ENCODE measurements around the gene RBBP8NL. TPM values are rescaled to one million over a fixed set of nuclear protein-coding genes. Genes with fewer than 3 reads are reported as not detected.
A peak's percentile ranks its signal among the peaks of the same experiment; 100 is the strongest.

RBBP8NL gene
- total RNA-seq, 2 donors from 2014 or later = not detected

DNA sequence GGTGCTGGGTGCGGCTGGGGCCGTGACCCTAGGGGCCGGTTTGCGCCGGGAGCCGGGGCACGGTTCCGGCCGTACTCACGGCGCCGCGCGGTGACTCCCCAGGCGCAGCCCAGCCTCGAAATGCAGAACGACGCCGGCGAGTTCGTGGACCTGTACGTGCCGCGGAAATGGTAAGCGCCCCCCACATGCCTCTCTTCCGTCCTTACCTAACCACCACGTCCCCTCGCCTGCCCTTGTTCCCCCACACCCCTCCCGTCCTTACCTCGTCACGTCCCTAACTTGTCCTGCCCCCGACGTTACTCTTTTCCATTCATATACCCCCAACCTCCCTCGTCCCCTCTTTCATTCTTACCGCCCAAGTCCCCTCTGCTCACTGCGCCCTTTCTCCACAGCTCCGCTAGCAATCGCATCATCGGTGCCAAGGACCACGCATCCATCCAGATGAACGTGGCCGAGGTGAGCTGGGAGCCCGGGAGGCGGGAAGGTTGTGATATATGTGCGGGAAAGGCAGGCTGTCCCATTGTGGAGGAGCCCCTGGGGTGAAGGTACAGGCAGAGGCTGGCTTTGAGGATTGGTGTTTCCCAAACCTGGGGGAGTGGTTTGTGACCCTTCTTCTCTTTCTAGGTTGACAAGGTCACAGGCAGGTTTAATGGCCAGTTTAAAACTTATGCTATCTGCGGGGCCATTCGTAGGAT is 40.0 kb downstream of the RBBP8NL start:
- Histone ChIP-seq H3K36me3 (peaks cover 33% of the 10 kb centered on the region), H3K27ac (peak overlapping the region; percentile 84 to 91), H3K27me3 (no peaks in the 10 kb centered on the region), H3K9me3 (no peaks in the 10 kb centered on the region), H3K4me1 (peaks cover 0 to 28% of the 10 kb centered on the region in 2 donors), H3K4me3 (peak overlapping the region; percentile 83)
- TF ChIP-seq, protein P1, sequence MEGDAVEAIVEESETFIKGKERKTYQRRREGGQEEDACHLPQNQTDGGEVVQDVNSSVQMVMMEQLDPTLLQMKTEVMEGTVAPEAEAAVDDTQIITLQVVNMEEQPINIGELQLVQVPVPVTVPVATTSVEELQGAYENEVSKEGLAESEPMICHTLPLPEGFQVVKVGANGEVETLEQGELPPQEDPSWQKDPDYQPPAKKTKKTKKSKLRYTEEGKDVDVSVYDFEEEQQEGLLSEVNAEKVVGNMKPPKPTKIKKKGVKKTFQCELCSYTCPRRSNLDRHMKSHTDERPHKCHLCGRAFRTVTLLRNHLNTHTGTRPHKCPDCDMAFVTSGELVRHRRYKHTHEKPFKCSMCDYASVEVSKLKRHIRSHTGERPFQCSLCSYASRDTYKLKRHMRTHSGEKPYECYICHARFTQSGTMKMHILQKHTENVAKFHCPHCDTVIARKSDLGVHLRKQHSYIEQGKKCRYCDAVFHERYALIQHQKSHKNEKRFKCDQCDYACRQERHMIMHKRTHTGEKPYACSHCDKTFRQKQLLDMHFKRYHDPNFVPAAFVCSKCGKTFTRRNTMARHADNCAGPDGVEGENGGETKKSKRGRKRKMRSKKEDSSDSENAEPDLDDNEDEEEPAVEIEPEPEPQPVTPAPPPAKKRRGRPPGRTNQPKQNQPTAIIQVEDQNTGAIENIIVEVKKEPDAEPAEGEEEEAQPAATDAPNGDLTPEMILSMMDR (IDR thresholded peaks at IDR 0.05) = no peak
- DNase-seq (ENCODE audit: low spot score) = no peak

GRCh38 chr20:62386383-62387218 is 40.7 kb downstream of the RBBP8NL start, which contains the start of gene RPS21:
Gene RPS21 (plus strand): TSS chr20:62387103. CDS start chr20:62387339, 236 bp downstream.
- no peaks in the 10 kb centered on the region for H3K9me3 ChIP-seq
- H3K27me3 ChIP-seq = no peaks in the 10 kb centered on the region
- peaks cover 0 to 31% of the 10 kb centered on the region in 2 donors for H3K4me1 ChIP-seq
- DNase-seq (ENCODE audit: low spot score) = peak; percentile 95
- peak within 1 kb of the TSS; percentile 84 to 91 for H3K27ac ChIP-seq
- H3K36me3 ChIP-seq = peaks cover 25% of the 10 kb centered on the region
- TF ChIP-seq, protein P1 (IDR thresholded peaks at IDR 0.05) = no peak
- peak within 1 kb of the TSS; percentile 83 for H3K4me3 ChIP-seq

DNA sequence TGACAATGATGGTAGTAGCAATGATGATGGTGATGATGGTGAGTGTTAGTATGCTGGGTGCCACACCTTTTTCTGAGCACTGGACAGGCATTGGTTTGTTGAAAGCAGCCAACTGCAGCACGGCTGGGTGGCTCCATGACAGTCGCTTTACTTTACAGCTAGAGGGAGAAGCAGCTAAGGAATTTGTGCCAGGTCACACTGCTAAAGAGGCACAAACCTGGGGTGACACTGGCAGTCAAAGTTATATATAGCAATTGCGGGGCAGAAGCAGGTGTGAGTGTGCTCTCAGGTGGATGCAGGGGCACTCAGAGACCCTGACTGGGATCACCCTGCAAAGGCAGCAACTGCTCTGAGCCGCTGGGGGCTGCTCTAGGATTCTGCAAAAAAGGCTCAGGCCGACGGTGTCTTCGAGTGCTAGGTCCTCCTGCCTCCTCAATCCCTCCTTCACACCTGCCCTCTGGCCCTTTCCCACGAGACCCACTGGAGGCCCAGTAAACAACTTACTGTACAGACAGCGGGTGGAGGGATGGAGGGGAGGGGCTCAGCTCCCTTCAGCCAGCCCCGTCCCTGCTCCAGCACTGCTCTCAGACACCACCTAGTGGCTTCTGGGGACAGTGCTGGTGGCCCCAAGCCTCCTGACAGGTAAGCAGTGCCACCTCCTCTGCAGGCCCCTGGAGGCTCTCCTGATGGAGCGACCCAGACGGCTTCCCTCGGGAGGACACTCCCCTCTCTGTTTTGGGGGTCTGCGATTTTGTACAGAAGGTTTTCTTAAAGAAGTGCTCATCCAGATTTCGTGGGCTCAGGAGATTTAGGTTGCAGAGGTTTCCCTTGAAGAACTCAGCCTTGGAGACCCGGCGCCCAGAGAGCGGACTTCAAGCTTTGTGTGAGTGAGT is 44.8 kb downstream of the RBBP8NL start:
- H3K36me3 ChIP-seq = no peaks in the 10 kb centered on the region
- peaks cover 0 to 53% of the 10 kb centered on the region in 2 donors for H3K4me1 ChIP-seq
- DNase-seq (ENCODE audit: low spot score) = no peak
- H3K27me3 ChIP-seq = no peaks in the 10 kb centered on the region
- TF ChIP-seq, protein P1 (IDR thresholded peaks at IDR 0.05) = peak; percentile 92 to 96
- no peaks in the 10 kb centered on the region for H3K9me3 ChIP-seq
- no peak overlapping the region for H3K27ac ChIP-seq
- H3K4me3 ChIP-seq = no peak overlapping the region

- DNase-seq (ENCODE audit: low spot score) = no peak
- TF ChIP-seq, protein P1 (IDR thresholded peaks at IDR 0.05) = no peak
- Histone ChIP-seq H3K9me3 (no peaks in the 10 kb centered on the region), H3K27ac (peak overlapping the region; percentile 57 to 78), H3K4me3 (no peak overlapping the region), H3K4me1 (peaks cover 0 to 57% of the 10 kb centered on the region in 2 donors), H3K36me3 (no peaks in the 10 kb centered on the region), H3K27me3 (no peaks in the 10 kb centered on the region)
These were observed 45.5 kb downstream of the RBBP8NL start for GRCh38 chr20:62381842-62382241.

- no peaks in the 10 kb centered on the region for H3K9me3 ChIP-seq
- peak overlapping the region; percentile 57 to 78 for H3K27ac ChIP-seq
- peaks cover 0 to 61% of the 10 kb centered on the region in 2 donors for H3K4me1 ChIP-seq
- H3K27me3 ChIP-seq = no peaks in the 10 kb centered on the region
- DNase-seq (ENCODE audit: low spot score) = no peak
- H3K36me3 ChIP-seq = no peaks in the 10 kb centered on the region
- H3K4me3 ChIP-seq = peak overlapping the region in 1 of 2 donors; percentile 0
- TF ChIP-seq, protein P1 (IDR thresholded peaks at IDR 0.05) = no peak
These were observed 46.0 kb downstream of the RBBP8NL start for GRCh38 chr20:62381202-62381797.
